GM12865 (cell line): ENCODE results near the gene GAN.
"Not testable (repeated sequence)": the region's sequence is repeated elsewhere in the genome, so short reads cannot be mapped to it uniquely, and the experiment has no call there.

Source experiments
- DNase-seq: peaks from one replicate; pipeline ENCODE4 v3.0.0; 2010; ENCODE audit warnings: low read depth
- H3K4me3 ChIP-seq: 2 replicates; pipeline ENCODE4 v1.5.1; 2011; ENCODE audit warnings: mild to moderate bottlenecking, low read depth, low read length, control low read depth
- TF ChIP-seq, protein P1 (sequence below): IDR thresholded peaks from 2 replicates; pipeline ENCODE4 v1.5.1; 2011; ENCODE audit warnings: low read length, control low read depth, low read depth, inconsistent platforms; ENCODE audit not compliant: insufficient read depth; ENCODE audit errors: missing control alignments

The GAN gene

DNA sequence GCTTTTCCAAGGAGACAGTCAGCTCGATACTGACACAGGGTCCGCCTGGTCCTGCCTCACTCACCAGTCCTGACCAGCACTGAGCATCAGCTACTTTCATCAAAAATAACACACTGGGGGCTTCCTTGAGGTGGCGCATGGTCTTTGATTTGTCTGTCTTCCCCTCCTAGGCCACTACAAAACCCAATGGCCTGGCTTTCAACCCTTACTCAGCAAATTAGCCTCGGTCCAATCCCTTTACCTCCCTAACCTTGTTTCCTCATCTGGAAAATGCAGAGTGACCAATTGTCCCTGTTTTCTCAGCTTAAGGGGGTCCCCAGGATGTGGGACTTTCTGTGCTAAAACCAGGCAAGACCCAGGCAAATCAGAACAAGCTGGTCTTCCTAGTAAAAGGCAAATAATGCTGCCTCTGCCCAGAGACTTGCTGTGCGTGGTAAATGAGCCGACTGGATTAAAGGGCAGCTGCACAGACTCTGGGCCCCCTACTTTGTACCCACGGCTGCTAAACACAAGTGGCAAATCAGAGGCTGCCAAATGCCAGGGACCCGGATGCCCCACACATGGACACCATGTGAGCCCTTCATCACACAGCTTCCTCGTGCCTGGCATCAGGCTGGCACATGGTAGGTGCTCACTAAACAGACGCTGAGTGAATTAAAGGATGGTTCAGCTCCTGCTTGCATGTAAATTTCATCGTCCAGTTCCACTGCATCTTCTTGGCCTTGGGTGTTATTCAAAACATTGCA lies 98.7 kb downstream of the GAN start:
- no peak for DNase-seq
- TF ChIP-seq, protein P1, sequence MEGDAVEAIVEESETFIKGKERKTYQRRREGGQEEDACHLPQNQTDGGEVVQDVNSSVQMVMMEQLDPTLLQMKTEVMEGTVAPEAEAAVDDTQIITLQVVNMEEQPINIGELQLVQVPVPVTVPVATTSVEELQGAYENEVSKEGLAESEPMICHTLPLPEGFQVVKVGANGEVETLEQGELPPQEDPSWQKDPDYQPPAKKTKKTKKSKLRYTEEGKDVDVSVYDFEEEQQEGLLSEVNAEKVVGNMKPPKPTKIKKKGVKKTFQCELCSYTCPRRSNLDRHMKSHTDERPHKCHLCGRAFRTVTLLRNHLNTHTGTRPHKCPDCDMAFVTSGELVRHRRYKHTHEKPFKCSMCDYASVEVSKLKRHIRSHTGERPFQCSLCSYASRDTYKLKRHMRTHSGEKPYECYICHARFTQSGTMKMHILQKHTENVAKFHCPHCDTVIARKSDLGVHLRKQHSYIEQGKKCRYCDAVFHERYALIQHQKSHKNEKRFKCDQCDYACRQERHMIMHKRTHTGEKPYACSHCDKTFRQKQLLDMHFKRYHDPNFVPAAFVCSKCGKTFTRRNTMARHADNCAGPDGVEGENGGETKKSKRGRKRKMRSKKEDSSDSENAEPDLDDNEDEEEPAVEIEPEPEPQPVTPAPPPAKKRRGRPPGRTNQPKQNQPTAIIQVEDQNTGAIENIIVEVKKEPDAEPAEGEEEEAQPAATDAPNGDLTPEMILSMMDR = no peak
- no peak overlapping the region for H3K4me3 ChIP-seq

DNA sequence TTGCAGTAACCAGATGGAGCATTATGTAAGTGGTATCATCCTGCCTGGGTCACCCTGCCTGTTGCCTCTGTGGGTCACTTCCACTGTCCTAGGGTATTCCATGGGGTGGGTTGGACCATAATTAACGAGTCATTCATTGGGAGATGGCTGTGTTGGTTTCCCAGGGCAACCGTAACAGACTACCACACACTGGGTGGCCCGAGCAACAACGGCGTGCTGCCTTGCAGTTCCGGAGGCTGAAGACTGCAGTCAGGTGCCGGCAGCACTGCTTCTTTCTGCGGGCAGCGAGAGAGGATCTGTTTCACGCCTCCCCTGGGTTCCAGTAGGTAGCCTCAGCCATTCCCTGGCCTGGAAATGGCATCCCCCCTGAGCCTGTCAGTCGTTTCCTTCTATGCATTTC lies 101.0 kb downstream of the GAN start:
- TF ChIP-seq, protein P1 = no peak
- H3K4me3 ChIP-seq = no peak overlapping the region
- no peak for DNase-seq

DNA sequence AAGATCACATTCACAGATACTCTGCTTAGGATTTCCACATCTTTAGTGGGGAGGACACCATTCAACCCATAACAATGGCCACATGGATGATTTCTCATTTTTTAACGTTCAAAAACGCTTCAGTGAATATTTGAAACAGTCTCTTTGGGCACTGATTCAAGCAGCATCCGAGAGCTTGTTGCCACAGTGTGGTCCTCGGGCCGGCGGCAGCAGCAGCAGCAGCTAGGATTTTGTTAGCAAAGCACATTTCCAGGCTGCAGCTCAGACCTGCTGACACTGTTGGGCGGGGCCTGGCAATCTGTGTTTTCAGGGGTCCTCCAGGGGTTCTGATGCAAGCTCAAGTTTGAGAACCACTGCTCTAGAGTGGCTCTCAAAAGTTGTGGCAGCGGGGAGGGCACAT lies 102.0 kb downstream of the GAN start:
- TF ChIP-seq, protein P1 = no peak
- DNase-seq = no peak
- H3K4me3 ChIP-seq = no peak overlapping the region

DNA sequence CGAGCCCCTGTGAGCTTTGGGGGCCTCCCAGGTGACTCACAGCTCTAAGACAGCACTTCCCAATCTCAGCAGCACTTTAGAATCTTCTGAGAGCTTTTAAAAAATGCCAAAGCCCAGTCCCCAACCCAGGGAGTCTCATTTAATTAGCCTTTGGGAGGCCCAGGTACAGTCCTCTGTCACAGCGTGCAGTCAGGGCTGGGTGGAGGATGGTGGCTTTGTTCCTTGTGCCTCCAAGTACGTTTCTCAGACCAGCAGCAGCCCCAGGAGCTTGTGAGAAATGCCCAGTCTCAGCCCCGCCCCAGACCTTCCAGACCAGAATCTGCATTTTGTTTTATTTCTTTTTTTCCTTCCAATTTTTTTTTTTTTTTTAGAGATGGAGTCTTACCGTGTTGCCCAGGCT lies 102.4 kb downstream of the GAN start:
- DNase-seq = no peak
- H3K4me3 ChIP-seq = no peak overlapping the region
- TF ChIP-seq, protein P1 = no peak

DNA sequence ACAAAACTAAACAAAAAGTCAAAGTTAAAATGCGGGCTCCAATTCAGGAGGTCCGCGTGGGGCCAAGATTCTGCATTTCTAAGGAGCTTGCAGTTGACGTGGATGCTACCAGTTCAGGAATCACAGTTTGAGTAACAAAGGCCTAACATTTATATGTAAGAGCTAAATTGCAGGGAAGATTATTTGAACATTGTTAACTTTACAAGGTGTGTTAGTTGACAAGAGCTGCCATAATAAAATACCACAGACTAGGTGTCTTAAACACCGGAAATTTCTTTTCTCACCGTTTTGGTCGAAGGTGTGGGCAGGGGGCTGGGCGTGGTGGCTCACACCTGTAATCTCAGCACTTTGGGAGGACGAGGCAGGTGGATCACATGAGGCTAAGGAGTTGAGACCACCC lies 105.0 kb downstream of the GAN start:
- DNase-seq = no peak
- TF ChIP-seq, protein P1 = no peak
- no peak overlapping the region for H3K4me3 ChIP-seq

DNA sequence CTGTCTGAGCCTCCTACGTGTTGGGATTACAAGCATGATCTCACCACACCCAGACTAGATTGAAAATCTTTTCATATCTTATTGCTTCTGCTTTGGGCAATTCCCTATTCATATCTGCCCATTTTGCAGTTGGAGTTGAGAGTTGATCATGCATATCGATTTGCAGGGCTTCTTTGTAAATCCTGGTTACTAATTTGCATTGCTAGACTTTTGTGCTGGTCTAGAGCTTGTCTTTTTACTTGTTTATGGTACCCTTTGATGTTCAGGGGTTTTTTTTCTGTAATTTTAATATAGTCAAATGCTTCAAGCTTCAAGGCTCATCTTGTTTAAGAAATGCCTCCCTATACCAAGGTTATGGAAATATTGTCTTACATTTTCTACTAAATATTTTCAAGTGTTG lies 106.4 kb downstream of the GAN start:
- no peak overlapping the region for H3K4me3 ChIP-seq
- DNase-seq = no peak
- TF ChIP-seq, protein P1 = no peak

DNA sequence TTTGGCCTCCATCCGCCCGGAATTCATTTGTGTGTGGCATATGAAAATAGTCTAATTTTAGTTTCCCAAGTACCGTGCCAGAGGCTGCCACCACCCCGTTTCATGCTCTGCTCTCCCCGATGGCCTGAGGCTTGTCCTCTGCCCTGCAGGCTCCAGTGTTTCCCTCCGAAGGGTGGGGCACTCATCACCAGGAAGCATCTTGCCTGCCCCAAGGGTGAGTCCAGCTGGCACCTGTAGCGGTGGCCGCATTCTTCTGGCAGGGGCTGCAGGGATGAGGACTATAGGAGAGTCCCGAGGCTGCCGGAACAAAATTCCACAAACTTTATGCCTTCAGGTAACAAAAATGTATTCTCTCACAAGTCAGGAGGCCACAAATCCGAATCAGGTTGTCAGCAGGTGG lies 106.8 kb downstream of the GAN start:
- TF ChIP-seq, protein P1 = no peak
- DNase-seq = no peak
- no peak overlapping the region for H3K4me3 ChIP-seq

GRCh38 chr16:81422153-81422552 lies 107.4 kb downstream of the GAN start:
- H3K4me3 ChIP-seq, DNase-seq: not testable (repeated sequence)
